BLaER1 treated with 17β-estradiol and CSF1 and Interleukin-3, amounts not matched to agents 10 nM and 100 nM (cell line): Measurements from ENCODE around the gene ARSK.

ENCODE experiments used
- H3K27ac ChIP-seq, 11 experiments: shearing (Covaris generic); formaldehyde crosslinking; 2 replicates each; pipeline ENCODE4 v1.8.1; 2022
- H3K27me3 ChIP-seq, 11 experiments: shearing (Covaris generic); formaldehyde crosslinking; 2 replicates each; pipeline ENCODE4 v1.8.1; 2022
- H3K36me3 ChIP-seq, 11 experiments: shearing (Covaris generic); formaldehyde crosslinking; 2 replicates each; pipeline ENCODE4 v1.8.1; 2022
- H3K4me1 ChIP-seq, 10 experiments: shearing (Covaris generic); formaldehyde crosslinking; 2 replicates each; pipeline ENCODE4 v1.8.1; 2022
- H3K4me2 ChIP-seq, 11 experiments: shearing (Covaris generic); formaldehyde crosslinking; 2 replicates each; pipeline ENCODE4 v1.8.1; 2022
- H3K4me3 ChIP-seq, 10 experiments: shearing (Covaris generic); formaldehyde crosslinking; 2 replicates each; pipeline ENCODE4 v1.8.1; 2022
- H3K9ac ChIP-seq, 11 experiments: shearing (Covaris generic); formaldehyde crosslinking; 2 replicates each; pipeline ENCODE4 v1.8.1; 2022
- H3K9me3 ChIP-seq, 11 experiments: shearing (Covaris generic); formaldehyde crosslinking; replicated peaks in 1 of 11; 2 replicates each; pipeline ENCODE4 v1.8.1; 2022
- H4K20me1 ChIP-seq, 11 experiments: shearing (Covaris generic); formaldehyde crosslinking; 2 replicates each; pipeline ENCODE4 v1.8.1; 2022
- Cebpa-rat ChIP-seq, 11 experiments: shearing (Covaris generic); IDR thresholded peaks; 2 replicates each; pipeline ENCODE4 v1.8.1; 2022

The ARSK gene

DNA sequence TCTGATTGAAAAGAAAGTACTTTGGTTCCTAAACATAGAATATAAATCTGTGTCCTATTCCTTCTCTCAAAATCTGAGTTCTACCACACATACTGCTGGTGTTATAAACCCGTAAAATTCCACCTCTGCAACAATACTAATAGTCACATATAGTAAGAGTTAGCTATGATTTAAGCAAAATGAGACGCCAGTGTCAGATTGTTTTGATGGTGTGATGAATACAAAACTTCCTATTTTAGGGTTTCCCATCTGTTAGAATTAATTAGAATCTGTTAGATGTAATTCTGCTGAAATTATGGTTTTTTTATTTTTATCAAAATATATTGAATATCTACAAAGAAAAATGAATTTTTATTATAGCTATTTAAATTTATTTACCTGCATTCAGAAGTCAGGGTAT lies 26.7 kb downstream of the ARSK start:
- Histone ChIP-seq H3K4me2 (no peak overlapping the region), H3K4me1 (no peaks in the 10 kb centered on the region), H3K4me3 (no peak overlapping the region), H3K27ac (no peak overlapping the region), H3K9ac (no peak overlapping the region), H3K36me3 (0 out of 22 replicates have a peak, but pooled peaks cover 0 to 7% (median 0%) of the 10 kb centered on the region in 11 experiments), H3K27me3 (no peaks in the 10 kb centered on the region), H3K9me3 (no peaks in the 10 kb centered on the region), H4K20me1 (no peaks in the 10 kb centered on the region)
- TF ChIP-seq Cebpa-rat (IDR thresholded peaks at IDR 0.05), result no peak

DNA sequence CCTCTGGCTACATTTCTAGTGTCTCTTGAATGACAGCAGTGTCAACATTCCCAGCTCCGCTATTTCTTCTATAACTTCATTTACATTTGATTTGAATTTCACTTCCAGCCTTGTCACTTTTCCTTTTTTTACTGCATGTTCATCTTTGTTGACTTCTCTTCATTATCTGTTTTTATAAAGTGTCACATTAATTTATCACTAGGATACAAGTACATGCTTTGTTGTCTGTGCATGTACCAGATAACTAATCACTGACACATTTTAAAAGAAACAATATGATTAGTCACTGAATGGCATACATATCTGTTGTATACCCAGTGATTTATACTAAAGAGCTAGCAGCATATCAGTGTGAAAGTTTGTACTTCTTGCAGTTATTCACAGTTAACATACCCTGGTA lies 29.1 kb downstream of the ARSK start:
- Histone ChIP-seq H3K4me1 (no peaks in the 10 kb centered on the region), H3K4me2 (no peak overlapping the region), H3K9ac (no peak overlapping the region), H3K36me3 (0 out of 22 replicates have a peak, but pooled peaks cover 0 to 7% (median 0%) of the 10 kb centered on the region in 11 experiments), H4K20me1 (no peaks in the 10 kb centered on the region), H3K27me3 (no peaks in the 10 kb centered on the region), H3K27ac (no peak overlapping the region), H3K4me3 (no peak overlapping the region), H3K9me3 (no peaks in the 10 kb centered on the region)
- TF ChIP-seq Cebpa-rat (IDR thresholded peaks at IDR 0.05), result no peak

DNA sequence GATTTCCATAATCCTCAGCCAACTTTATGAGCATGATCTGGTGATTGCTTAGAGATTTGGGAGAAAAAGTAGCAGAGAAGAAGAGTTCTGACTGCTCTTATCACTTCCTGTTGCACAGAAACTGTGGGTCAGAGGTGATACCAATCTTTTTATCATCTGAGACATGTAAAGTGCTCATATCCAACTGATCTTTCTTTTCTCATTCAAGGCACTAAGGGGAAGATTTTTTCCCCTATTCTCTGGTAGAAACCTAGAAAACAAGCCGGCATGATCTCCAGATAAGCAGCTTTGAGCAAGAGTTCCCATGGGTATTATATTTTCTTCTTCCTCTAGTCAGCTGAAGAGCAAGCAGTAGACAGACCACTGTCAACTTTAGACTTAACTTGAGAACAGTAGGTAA lies 36.0 kb downstream of the ARSK start:
- Histone ChIP-seq H3K4me1 (peaks cover 6 to 15% (median 10%) of the 10 kb centered on the region in 10 experiments; a peak in 16 of 20 replicates), H3K27me3 (no peaks in the 10 kb centered on the region), H3K27ac (no peak overlapping the region), H3K9me3 (no peaks in the 10 kb centered on the region), H4K20me1 (no peaks in the 10 kb centered on the region), H3K4me2 (peak overlapping the region in 7 of 11 experiments; percentile 1 to 42 (median 5); a peak in 9 of 22 replicates), H3K4me3 (no peak overlapping the region), H3K9ac (no peak overlapping the region), H3K36me3 (no peaks in the 10 kb centered on the region)
- no peak for TF ChIP-seq Cebpa-rat (IDR thresholded peaks at IDR 0.05)

DNA sequence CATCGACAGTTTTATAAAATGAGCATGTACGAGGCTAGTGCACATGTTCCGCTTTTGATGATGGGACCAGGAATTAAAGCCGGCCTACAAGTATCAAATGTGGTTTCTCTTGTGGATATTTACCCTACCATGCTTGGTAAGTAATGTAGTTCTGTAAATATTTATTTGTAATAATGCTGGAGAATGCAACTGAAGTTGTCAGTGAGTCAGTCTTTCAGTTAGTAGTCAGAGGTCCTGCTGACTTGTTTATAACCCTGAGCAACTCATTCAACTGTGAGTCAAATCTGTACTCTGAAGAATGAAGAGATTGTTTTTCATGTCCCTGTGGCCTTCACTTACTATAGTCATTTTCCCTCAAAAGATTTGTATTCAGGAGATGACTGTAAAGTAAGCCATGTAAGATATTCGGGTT lies 36.6 kb downstream of the ARSK start:
- Histone ChIP-seq H3K9me3 (no peaks in the 10 kb centered on the region), H3K9ac (no peak overlapping the region), H3K4me1 (peaks cover 6 to 15% (median 10%) of the 10 kb centered on the region in 10 experiments; a peak in 16 of 20 replicates), H3K4me3 (no peak overlapping the region), H3K36me3 (no peaks in the 10 kb centered on the region), H3K4me2 (peak overlapping the region in 1 of 11 experiments; percentile 17; a peak in 1 of 22 replicates), H3K27me3 (no peaks in the 10 kb centered on the region), H4K20me1 (no peaks in the 10 kb centered on the region), H3K27ac (no peak overlapping the region)
- TF ChIP-seq Cebpa-rat (IDR thresholded peaks at IDR 0.05), result no peak

DNA sequence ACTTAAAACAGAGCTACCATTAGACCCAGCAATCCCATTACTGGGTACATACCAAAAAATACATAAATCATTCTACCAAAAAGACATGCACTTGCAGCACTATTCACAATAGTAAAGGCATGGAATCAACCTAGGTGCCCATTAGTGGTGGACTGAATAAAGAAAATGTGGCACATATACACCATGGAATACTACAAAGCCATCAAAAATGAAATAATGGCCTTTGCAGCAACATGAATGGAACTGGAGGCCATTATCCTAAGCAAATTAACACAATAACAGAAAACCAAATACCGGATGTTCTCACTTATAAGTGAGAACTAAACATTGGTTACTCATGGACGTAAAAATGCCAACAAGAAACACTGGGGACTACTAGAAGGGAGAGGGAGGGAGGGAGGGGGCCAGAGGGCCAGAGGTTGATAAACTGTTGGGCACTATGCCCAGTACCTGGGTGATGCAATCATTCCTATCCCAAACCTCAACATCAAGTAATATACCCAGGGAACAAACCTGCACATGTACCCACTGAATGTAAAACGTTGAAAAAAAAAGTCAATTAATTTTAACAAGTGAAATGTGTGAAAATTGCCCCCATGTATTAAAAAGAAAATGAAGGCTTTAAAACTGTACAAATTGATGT lies 40.5 kb downstream of the ARSK start:
- H3K27me3 ChIP-seq, result no peaks in the 10 kb centered on the region
- H3K9ac ChIP-seq, result no peak overlapping the region
- no peaks in the 10 kb centered on the region for H3K36me3 ChIP-seq
- H3K27ac ChIP-seq, result no peak overlapping the region
- H3K4me2 ChIP-seq, result no peak overlapping the region
- no peak overlapping the region for H3K4me3 ChIP-seq
- H4K20me1 ChIP-seq, result no peaks in the 10 kb centered on the region
- no peak for TF ChIP-seq Cebpa-rat (IDR thresholded peaks at IDR 0.05)
- H3K4me1 ChIP-seq, result peaks cover 6 to 10% (median 9%) of the 10 kb centered on the region in 10 experiments; a peak in 16 of 20 replicates
- H3K9me3 ChIP-seq, result no peaks in the 10 kb centered on the region

DNA sequence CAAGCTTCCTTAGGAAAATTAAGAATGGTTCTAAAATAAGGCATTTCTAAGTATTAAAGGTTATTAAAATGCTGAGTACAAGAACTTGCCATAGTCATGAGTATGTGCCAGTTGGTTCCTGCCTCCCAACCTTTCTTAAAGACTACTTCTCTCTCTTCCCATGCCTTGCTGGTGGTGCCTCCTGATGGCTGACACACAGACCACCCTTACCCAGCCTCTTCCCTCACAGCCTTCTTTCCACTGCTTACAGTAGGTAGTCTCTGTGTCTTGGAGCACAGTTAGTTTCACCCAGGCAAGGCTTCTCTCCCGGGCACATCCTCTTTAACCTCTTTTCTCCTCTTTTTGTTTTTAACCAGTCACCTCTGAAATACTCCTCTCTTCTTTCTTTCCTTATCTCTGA lies 44.4 kb downstream of the ARSK start:
- H3K9me3 ChIP-seq, result no peaks in the 10 kb centered on the region
- H3K4me3 ChIP-seq, result no peak overlapping the region
- no peaks in the 10 kb centered on the region for H3K27me3 ChIP-seq
- H3K27ac ChIP-seq, result no peak overlapping the region
- TF ChIP-seq Cebpa-rat (IDR thresholded peaks at IDR 0.05), result no peak
- H3K36me3 ChIP-seq, result peaks cover 0 to 17% (median 8%) of the 10 kb centered on the region in 11 experiments; a peak in 7 of 22 replicates
- H3K9ac ChIP-seq, result no peak overlapping the region
- no peak overlapping the region for H3K4me2 ChIP-seq
- H4K20me1 ChIP-seq, result no peaks in the 10 kb centered on the region
- no peaks in the 10 kb centered on the region for H3K4me1 ChIP-seq

DNA sequence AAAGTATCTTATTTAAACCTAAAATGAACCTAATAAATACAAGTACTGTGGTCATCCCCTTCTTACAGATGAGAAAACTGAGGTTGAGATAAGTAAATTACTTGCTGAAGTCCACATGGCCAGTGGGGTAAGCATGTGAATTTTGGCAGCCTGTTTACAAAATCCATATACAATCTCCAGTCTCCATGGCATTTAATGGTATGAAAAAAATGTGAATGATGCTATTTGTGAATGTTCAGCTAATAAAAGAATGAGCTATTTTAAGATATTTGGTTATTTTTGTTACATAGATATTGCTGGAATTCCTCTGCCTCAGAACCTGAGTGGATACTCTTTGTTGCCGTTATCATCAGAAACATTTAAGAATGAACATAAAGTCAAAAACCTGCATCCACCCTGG lies 45.7 kb downstream of the ARSK start:
- Histone ChIP-seq H3K9me3 (no peaks in the 10 kb centered on the region), H3K4me2 (no peak overlapping the region), H3K9ac (no peak overlapping the region), H3K4me1 (no peaks in the 10 kb centered on the region), H3K36me3 (peaks cover 0 to 17% (median 8%) of the 10 kb centered on the region in 11 experiments; a peak in 7 of 22 replicates), H4K20me1 (no peaks in the 10 kb centered on the region), H3K27ac (no peak overlapping the region), H3K27me3 (no peaks in the 10 kb centered on the region), H3K4me3 (no peak overlapping the region)
- no peak for TF ChIP-seq Cebpa-rat (IDR thresholded peaks at IDR 0.05)

DNA sequence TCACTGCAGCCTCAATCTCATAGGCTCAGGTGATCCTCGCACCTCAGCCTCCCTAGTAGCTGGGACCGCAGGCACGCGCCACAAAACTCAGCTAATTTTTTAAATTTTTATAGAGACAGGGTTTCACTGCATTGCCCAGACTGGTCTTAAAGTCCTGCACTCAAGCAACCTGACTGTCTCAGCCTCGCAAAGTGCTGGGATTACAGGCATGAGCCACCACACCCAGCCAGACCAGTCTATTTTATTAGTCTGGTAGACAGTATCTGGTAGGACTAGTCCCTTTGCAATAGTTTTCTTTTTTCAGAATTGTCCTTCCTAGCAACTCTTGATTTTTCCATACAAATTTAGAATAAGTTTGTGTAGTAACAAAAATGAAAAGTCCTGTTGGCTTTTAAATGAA lies 50.9 kb downstream of the ARSK start:
- Histone ChIP-seq H3K4me2 (no peak overlapping the region), H3K36me3 (peaks cover 0 to 14% (median 8%) of the 10 kb centered on the region in 11 experiments; a peak in 7 of 22 replicates), H3K4me3 (no peak overlapping the region), H3K27ac (no peak overlapping the region), H3K9me3 (no peaks in the 10 kb centered on the region), H3K27me3 (no peaks in the 10 kb centered on the region), H3K4me1 (no peaks in the 10 kb centered on the region), H3K9ac (no peak overlapping the region), H4K20me1 (no peaks in the 10 kb centered on the region)
- no peak for TF ChIP-seq Cebpa-rat (IDR thresholded peaks at IDR 0.05)

DNA sequence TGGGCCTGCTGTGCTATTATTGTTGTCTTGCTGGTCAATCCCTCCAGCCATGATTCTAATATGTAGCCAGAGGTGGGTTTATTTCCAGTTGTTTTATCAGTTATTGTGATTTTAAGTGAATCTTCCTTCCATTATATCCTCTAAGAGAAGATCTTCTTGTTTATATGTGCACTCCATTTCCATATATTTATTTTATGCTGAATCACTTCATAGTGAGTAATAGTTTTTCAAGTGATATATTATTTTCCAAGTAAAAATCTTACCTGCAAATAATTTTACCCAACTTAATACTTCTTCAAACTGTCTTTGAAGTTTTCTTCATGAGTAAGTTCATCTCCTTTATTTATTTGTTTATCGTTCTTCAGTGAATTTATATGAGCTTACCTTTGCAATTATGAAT lies 51.5 kb downstream of the ARSK start:
- Histone ChIP-seq H3K36me3 (peaks cover 0 to 8% (median 2%) of the 10 kb centered on the region in 11 experiments; a peak in 6 of 22 replicates), H3K9me3 (no peaks in the 10 kb centered on the region), H4K20me1 (no peaks in the 10 kb centered on the region)

DNA sequence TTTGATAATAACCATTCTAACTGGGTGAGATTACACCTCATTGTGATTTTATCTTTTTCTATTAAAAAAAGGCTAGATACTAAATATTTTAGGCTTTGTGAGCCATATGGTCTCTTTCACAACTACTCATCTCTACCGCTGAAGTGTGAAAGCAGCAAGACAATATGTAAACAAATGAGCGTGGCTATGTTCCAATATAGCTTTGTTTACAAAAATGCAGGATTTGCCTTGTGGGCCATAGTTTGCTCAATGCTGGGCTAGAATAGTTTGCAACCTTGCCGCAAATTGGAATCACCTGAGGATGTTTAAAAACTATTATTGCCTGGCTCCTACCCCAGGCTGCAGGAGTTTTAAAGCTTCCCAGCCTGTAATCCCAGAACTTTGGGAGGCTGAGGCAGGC lies 54.8 kb downstream of the ARSK start:
- H3K36me3 ChIP-seq, result peaks cover 0 to 12% (median 6%) of the 10 kb centered on the region in 11 experiments; a peak in 4 of 22 replicates
- no peaks in the 10 kb centered on the region for H4K20me1 ChIP-seq
- H3K4me3 ChIP-seq, result no peak overlapping the region
- H3K4me2 ChIP-seq, result no peak overlapping the region
- TF ChIP-seq Cebpa-rat (IDR thresholded peaks at IDR 0.05), result no peak
- H3K9ac ChIP-seq, result no peak overlapping the region
- H3K27ac ChIP-seq, result no peak overlapping the region
- no peaks in the 10 kb centered on the region for H3K27me3 ChIP-seq
- peaks cover 13 to 24% (median 23%) of the 10 kb centered on the region in 11 experiments for H3K9me3 ChIP-seq
- no peaks in the 10 kb centered on the region for H3K4me1 ChIP-seq

More for the DNA sequence above, 51.5 kb downstream of the ARSK start:
- TF ChIP-seq Cebpa-rat (IDR thresholded peaks at IDR 0.05), result no peak
- H3K27ac ChIP-seq, result no peak overlapping the region
- H3K4me2 ChIP-seq, result no peak overlapping the region
- H3K4me1 ChIP-seq, result no peaks in the 10 kb centered on the region
- no peaks in the 10 kb centered on the region for H3K27me3 ChIP-seq
- H3K9ac ChIP-seq, result no peak overlapping the region
- H3K4me3 ChIP-seq, result no peak overlapping the region
